ENCODE measurements around the gene PTP4A1.
"Not testable (repeated sequence)": the region's sequence is repeated elsewhere in the genome, so short reads cannot be mapped to it uniquely, and the experiment has no call there.

Gene PTP4A1

GRCh38 chr6:63572044-63572746, at the start of gene PTP4A1, which contains the start of gene LOC128125822:
PTP4A1 (plus strand) TSS chr6:63572480; CDS start chr6:63576881, 4,401 bp downstream.
LOC128125822 (plus strand) TSS chr6:63572480.
- DNase-seq = peak; percentile 99

GRCh38 chr6:63522911-63523287, 49.4 kb upstream of the PTP4A1 start:
- not testable (repeated sequence) for DNase-seq

- DNase-seq = no peak
Measured at GRCh38 chr6:63523630-63524029, 48.6 kb upstream of the PTP4A1 start.

- DNase-seq = no peak
Measured at GRCh38 chr6:63525186-63525878, 46.9 kb upstream of the PTP4A1 start.

GRCh38 chr6:63526931-63527330, 45.3 kb upstream of the PTP4A1 start:
- DNase-seq = no peak

GRCh38 chr6:63527658-63528514, 44.4 kb upstream of the PTP4A1 start:
- no peak for DNase-seq

- DNase-seq = no peak
Measured at GRCh38 chr6:63529498-63529897, 42.8 kb upstream of the PTP4A1 start.

GRCh38 chr6:63530182-63530581, 42.1 kb upstream of the PTP4A1 start:
- DNase-seq = no peak

GRCh38 chr6:63530991-63531390, 41.3 kb upstream of the PTP4A1 start:
- no peak for DNase-seq

- DNase-seq = no peak
Measured at GRCh38 chr6:63533026-63533425, 39.3 kb upstream of the PTP4A1 start.

- no peak for DNase-seq
Measured at GRCh38 chr6:63533952-63534351, 38.3 kb upstream of the PTP4A1 start.

GRCh38 chr6:63537201-63537958, 34.9 kb upstream of the PTP4A1 start:
- DNase-seq = no peak

- DNase-seq = no peak
Measured at GRCh38 chr6:63537959-63538300, 34.4 kb upstream of the PTP4A1 start.

GRCh38 chr6:63538550-63538949, 33.7 kb upstream of the PTP4A1 start:
- DNase-seq = no peak

- no peak for DNase-seq
Measured at GRCh38 chr6:63543001-63543400, 29.3 kb upstream of the PTP4A1 start.

- no peak for DNase-seq
Measured at GRCh38 chr6:63543982-63544381, 28.3 kb upstream of the PTP4A1 start.

- DNase-seq = no peak
Measured at GRCh38 chr6:63546236-63546635, 26.0 kb upstream of the PTP4A1 start.

GRCh38 chr6:63546697-63547096, 25.6 kb upstream of the PTP4A1 start:
- DNase-seq = no peak

- DNase-seq = no peak
Measured at GRCh38 chr6:63549076-63549475, 23.2 kb upstream of the PTP4A1 start.

GRCh38 chr6:63553208-63553607, 19.1 kb upstream of the PTP4A1 start:
- DNase-seq = no peak

- DNase-seq = no peak
Measured at GRCh38 chr6:63553900-63554299, 18.4 kb upstream of the PTP4A1 start.

- no peak for DNase-seq
Measured at GRCh38 chr6:63554782-63555181, 17.5 kb upstream of the PTP4A1 start.

- DNase-seq = no peak
Measured at GRCh38 chr6:63556369-63556768, 15.9 kb upstream of the PTP4A1 start.
